Middle frontal gyrus (tissue), 1 donor: Measurements from ENCODE around the gene RAB35.

ENCODE experiments used
- DNase-seq: peaks from one replicate; pipeline ENCODE4 v3.0.0-alpha.2; 2015; ENCODE audit warnings: low spot score; ENCODE audit errors: extremely low spot score

The RAB35 gene

GRCh38 chr12:120103371-120103770, 13.2 kb downstream of the RAB35 start:
- DNase-seq, result no peak

GRCh38 chr12:120103044-120103338, 13.6 kb downstream of the RAB35 start:
- DNase-seq, result no peak

DNA sequence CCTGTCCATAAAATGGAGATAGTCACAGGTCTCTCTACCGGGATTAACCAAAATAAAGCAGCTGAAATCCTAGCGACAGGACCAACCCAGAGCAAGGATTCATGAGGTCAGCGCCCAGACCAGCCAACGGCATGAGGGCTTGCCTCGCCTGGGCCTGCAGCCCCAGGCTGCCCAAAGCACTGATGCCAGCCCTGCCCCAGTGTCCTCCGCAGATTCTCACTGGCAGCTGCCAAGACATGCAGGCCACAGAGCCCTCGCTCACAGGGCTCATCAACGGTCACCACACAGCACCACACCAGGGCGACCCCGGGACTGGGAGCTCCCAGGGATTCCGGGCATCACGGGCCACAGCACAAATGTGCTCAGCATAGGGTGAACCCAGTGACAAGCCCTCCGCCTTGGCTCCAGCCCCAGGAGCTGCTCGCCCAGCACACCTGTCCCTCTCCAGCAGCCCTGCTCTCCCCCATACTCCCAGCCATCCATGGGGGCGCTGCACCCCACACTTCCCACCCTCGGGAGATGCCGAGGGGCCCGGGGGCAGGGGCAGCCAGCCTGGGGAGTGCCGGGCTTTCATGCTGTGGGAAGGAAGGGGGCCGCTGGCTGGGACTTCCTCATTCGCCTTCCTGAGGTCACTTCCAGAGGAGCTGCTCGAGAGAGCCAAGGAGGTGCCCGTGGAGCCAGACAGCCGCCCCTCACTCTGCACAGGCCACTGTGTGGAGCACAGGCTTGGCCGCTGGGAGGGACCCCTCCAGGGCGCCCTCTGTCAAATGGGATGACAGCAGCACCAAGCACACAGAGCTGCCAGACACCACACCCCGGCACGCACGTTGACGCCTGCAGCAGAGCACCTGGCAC, 14.1 kb downstream of the RAB35 start:
- no peak for DNase-seq

DNA sequence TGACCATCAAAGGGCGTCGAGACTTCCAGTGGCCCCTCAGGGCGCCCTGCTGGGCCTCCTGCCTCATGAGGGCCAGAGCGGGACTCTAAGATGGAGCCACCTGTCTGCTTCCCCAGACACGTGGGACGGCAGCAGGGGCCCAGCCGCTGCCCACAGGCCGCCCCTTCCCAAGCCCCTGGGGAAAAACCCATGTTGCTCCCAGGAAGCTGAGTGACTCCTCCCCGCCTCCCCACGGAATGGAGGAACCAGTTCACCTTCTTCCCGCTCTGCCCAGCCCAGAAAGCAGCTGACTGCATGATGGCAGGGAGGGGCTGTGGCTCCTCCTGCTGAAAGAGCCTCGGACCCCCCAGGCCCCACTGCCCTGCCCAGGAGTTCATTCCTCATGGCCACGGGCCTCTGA, 14.9 kb downstream of the RAB35 start:
- DNase-seq, result no peak

DNA sequence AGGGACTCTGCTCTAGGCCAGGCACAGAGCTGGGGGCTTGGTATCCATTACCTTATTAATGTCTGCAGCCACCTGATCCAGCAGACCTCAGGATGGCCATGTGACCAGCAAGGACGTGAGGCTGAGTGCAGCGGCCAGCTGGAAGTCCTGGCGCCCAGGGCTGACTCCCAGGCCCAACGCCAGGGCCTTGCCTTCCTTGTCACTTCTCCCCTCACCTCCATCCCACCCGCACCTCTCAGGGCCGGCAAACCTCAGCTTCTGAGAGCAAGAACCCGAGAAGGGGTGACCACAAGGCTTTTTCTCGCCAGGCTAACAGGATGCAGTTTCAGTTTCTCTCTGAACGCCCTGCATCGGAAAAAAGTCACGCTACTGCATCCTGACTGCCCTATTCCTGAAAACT, 15.4 kb downstream of the RAB35 start:
- DNase-seq, result no peak

GRCh38 chr12:120100630-120101029, 15.9 kb downstream of the RAB35 start:
- DNase-seq, result peak; percentile 61

DNA sequence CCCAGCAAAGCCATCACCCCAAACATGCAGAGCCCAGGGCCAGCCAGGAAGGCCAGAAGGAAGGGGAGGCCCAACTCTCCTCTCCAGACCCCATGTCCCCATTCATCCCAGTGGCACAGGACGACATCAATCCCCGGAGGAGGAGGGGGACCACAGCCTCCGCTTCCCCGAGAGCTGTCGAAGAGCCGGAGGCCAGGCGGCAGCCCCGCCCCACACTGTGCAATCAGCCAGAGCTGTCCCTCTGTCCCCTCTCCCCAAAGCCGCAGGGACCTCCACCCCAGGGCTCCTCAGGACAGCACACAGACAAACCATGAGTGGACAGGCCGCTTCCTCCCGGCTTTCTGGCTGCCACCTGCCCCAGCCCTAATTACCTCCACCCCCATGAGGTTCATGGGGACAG, 16.8 kb downstream of the RAB35 start:
- no peak for DNase-seq

- DNase-seq, result no peak
These were observed 17.6 kb downstream of the RAB35 start for GRCh38 chr12:120098756-120099470.

DNA sequence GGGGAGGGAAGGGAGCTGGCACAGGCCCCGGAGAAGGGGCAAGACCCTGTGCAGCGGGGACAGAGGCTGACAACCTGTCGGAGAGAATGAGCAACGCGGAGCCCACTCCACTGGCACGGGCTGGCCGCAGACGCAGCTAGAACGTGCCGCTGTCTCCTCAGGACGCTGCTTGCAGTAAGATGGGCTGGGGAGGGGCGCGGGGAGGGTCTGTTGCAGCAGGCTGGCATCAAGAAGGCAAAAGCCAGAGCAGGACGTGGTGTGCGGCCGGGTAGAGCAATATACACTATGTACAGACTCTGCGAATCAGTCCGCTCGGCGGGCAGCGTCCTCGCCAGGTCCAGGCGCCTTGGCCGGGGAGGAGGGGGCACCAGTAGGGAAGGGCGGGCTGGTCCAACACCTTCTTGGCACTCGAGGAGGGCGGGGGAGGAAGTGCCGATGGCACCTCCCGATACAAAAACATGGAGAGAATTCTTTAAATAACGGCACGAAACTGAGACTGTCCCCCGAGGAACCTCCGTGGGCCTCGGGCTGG, 19.8 kb downstream of the RAB35 start:
- DNase-seq, result no peak

GRCh38 chr12:120095736-120096135, 20.8 kb downstream of the RAB35 start:
- no peak for DNase-seq

- DNase-seq, result no peak
These were observed 21.2 kb downstream of the RAB35 start for GRCh38 chr12:120095331-120095730.

DNA sequence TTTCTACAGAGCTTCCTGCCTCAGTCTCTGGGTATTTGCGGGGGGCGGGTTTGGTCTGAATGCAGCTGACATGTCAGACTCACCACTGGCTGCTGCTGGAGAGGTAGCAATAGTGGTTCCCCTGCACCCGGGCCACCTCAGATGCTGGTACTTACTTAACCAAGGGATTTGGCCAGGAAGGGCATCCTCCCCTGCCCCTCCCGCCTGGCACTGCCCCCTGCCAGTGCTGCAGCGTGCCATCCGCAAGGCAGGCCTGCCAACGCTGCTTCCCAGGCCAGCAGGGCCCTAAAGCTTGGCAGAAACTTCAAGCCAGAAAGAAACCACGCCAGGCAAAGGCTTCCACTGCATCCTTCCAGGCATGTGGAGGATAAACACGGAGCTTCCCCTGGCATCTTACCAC, 22.1 kb downstream of the RAB35 start:
- DNase-seq, result no peak

- no peak for DNase-seq
These were observed 22.8 kb downstream of the RAB35 start for GRCh38 chr12:120093592-120094355.

GRCh38 chr12:120093336-120093591, 23.3 kb downstream of the RAB35 start:
- DNase-seq, result no peak

DNA sequence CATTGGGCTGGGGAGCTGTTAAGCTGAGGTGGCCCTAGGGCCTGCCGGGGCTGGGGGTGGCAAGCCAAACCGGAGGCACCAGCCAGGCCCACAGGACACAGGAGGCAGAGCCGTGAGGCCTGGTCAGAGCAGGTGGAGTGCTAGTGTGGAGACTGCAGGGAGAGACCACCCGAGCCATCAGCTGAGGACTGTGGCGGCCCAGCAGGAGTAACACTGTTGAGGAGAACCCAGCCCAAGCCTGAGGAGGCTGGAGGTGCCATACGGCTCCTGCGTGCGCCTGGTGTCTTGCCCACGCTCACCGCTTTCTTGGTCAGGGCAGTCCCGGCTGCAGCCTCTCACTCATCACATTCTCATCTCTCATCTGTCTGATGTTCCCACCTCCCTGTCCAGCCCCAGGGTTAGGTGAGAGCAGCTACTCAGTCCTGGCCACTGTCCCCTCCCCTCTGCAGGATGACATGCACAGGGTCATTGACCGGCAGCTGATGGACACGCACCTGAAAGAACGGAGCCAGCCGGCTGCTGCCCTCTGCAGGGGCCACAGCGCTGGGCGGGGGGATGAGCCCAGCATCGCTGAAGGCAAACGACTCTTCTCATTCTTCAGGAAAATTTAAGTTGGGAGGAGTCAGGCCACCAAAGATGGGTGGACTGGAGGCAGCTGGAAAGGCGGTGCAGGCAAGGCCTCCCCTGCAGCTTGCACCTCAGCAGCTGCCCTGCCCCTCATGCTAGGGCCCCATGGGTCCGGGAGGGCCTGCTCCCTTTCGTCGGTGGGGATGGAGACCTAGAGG, 23.8 kb downstream of the RAB35 start:
- DNase-seq, result no peak

- no peak for DNase-seq
These were observed 25.0 kb downstream of the RAB35 start for GRCh38 chr12:120091371-120092090.

- DNase-seq, result no peak
These were observed 25.8 kb downstream of the RAB35 start for GRCh38 chr12:120090626-120091295.

- no peak for DNase-seq
These were observed 26.3 kb downstream of the RAB35 start for GRCh38 chr12:120090206-120090605.

DNA sequence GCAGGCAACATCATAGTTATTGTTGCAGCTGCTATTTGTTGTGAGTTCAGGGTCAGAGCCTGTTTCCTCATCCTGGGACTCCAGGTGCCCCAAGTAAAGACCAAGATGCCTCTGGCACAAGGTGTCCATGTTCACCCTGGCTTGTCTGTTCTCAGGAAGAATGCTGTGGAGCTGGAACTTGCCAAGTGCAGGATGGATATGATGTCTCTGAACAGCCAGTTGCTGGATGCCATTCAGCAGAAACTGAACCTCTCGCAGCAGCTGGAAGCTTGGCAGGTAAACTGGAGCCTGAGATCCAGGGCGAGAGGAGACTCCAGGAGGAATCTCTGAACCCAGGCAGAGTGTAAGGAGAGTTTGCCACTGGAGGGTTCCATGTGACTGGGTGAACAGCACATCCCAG, 26.8 kb downstream of the RAB35 start:
- DNase-seq, result no peak

DNA sequence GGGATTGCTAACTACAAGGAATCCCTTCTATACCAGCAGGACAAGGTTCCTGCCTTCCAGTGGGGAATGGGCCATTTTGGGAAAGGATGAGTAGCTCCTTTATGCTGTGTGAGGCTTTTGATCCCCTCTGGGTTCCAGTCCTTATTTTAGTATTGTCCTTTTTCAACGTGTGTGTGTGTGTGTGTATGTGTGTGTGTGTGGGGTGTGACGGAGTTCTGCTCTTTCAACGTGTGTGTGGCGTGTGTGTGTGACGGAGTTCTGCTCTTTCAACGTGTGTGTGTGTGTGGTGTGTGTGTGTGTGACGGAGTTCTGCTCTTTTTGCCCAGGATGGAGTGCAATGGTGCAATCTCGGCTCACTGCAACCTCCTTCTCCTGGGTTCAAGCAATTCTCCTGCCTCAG, 27.4 kb downstream of the RAB35 start:
- DNase-seq, result no peak
